ENCODE results near the gene CENPO.

The CENPO gene

GRCh38 chr2:24839729-24840128 lies 46.5 kb downstream of the CENPO start:
- DNase-seq (ENCODE audit: low read depth) = no peak

GRCh38 chr2:24840164-24840869 lies 47.1 kb downstream of the CENPO start:
- no peak for DNase-seq (ENCODE audit: low read depth)

- no peak for DNase-seq (ENCODE audit: low read depth)
These were observed 48.0 kb downstream of the CENPO start for GRCh38 chr2:24840962-24841945.

GRCh38 chr2:24842081-24843050 lies 49.1 kb downstream of the CENPO start:
- DNase-seq (ENCODE audit: low read depth) = no peak

GRCh38 chr2:24843330-24843860 lies 50.2 kb downstream of the CENPO start:
- DNase-seq (ENCODE audit: low read depth) = no peak

- DNase-seq (ENCODE audit: low read depth) = no peak
These were observed 50.9 kb downstream of the CENPO start for GRCh38 chr2:24844023-24844685.

GRCh38 chr2:24845691-24846090 lies 52.5 kb downstream of the CENPO start:
- DNase-seq (ENCODE audit: low read depth) = no peak

- no peak for DNase-seq (ENCODE audit: low read depth)
These were observed 57.7 kb downstream of the CENPO start for GRCh38 chr2:24850944-24851343.

- no peak for DNase-seq (ENCODE audit: low read depth)
These were observed 58.8 kb downstream of the CENPO start for GRCh38 chr2:24852026-24852425.

- DNase-seq (ENCODE audit: low read depth) = no peak
These were observed 59.3 kb downstream of the CENPO start for GRCh38 chr2:24852431-24853020.

GRCh38 chr2:24853046-24853445 lies 59.8 kb downstream of the CENPO start:
- DNase-seq (ENCODE audit: low read depth) = no peak

GRCh38 chr2:24853996-24854395 lies 60.8 kb downstream of the CENPO start:
- DNase-seq (ENCODE audit: low read depth) = no peak

- DNase-seq (ENCODE audit: low read depth) = no peak
These were observed 61.9 kb downstream of the CENPO start for GRCh38 chr2:24855022-24855622.

- no peak for DNase-seq (ENCODE audit: low read depth)
These were observed 62.5 kb downstream of the CENPO start for GRCh38 chr2:24855726-24856125.

- DNase-seq (ENCODE audit: low read depth) = no peak
These were observed 63.6 kb downstream of the CENPO start for GRCh38 chr2:24856791-24857211.

GRCh38 chr2:24857746-24858145 lies 64.5 kb downstream of the CENPO start:
- DNase-seq (ENCODE audit: low read depth) = no peak

GRCh38 chr2:24858996-24859395 lies 65.8 kb downstream of the CENPO start:
- no peak for DNase-seq (ENCODE audit: low read depth)

GRCh38 chr2:24859968-24860600 lies 66.9 kb downstream of the CENPO start:
- DNase-seq (ENCODE audit: low read depth) = no peak

- no peak for DNase-seq (ENCODE audit: low read depth)
These were observed 67.4 kb downstream of the CENPO start for GRCh38 chr2:24860631-24861030.

GRCh38 chr2:24861500-24861899 lies 68.3 kb downstream of the CENPO start:
- no peak for DNase-seq (ENCODE audit: low read depth)

Measured in stimulated activated CD8-positive, alpha-beta memory T cell treated with anti-CD3 and anti-CD28 coated beads, Interleukin-12 subunit alpha, Interleukin-12 subunit beta, amount 100 ng/mL, for 4 hours (primary cell).